Measurements from ENCODE around the gene GPR142. TPM values are rescaled to one million over a fixed set of nuclear protein-coding genes. Genes with fewer than 3 reads are reported as not detected.
A peak's percentile ranks its signal among the peaks of the same experiment; 100 is the strongest.

The GPR142 gene
- total RNA-seq: under 1 TPM in 1 of 2 donors, not detected in 1; 0.15 TPM
- long read RNA-seq: 0 reads

GRCh38 chr17:74367206-74367605 is at the start of gene GPR142:
Gene GPR142, plus strand, starts transcription at chr17:74367506. Its CDS starts 2,035 bp downstream, at chr17:74369541.
- intact Hi-C loops (cut with DNase I): no loop called here
- DNase-seq (no peak), ATAC-seq (no peak)

GRCh38 chr17:74318391-74318790 is 48.9 kb upstream of the GPR142 start:
- DNase-seq: no peak
- intact Hi-C loops (cut with DNase I): no loop called here

GRCh38 chr17:74324521-74324920 is 42.8 kb upstream of the GPR142 start:
- intact Hi-C loops (cut with DNase I): no loop called here
- ATAC-seq (no peak), DNase-seq (no peak)

More at GRCh38 chr17:74318391-74318790, 48.9 kb upstream of the GPR142 start:
- ATAC-seq: no peak

- DNase-seq: no peak
- ATAC-seq: peak; percentile 33 to 70
- intact Hi-C loops (cut with DNase I): no loop called here
Measured at GRCh38 chr17:74325376-74325742, 41.9 kb upstream of the GPR142 start.

- intact Hi-C loops (cut with DNase I): no loop called here
- ATAC-seq (peak; percentile 84 to 94), DNase-seq (peak; percentile 69)
Measured at GRCh38 chr17:74325743-74326379, 41.4 kb upstream of the GPR142 start, which contains the start of gene KIF19. Gene KIF19, plus strand, starts transcription at chr17:74326226. Its CDS starts 124 bp downstream, at chr17:74326350.

GRCh38 chr17:74326506-74326905 is 40.8 kb upstream of the GPR142 start:
- intact Hi-C loops (cut with DNase I): no loop called here
- no peak for DNase-seq
- no peak for ATAC-seq

GRCh38 chr17:74328487-74328886 is 38.8 kb upstream of the GPR142 start:
- intact Hi-C loops (cut with DNase I): no loop called here

GRCh38 chr17:74329378-74329777 is 37.9 kb upstream of the GPR142 start:
- intact Hi-C loops (cut with DNase I): no loop called here
- no peak for DNase-seq
- no peak for ATAC-seq

More at GRCh38 chr17:74328487-74328886, 38.8 kb upstream of the GPR142 start:
- no peak for ATAC-seq
- DNase-seq: no peak

- ATAC-seq (no peak), DNase-seq (no peak)
- intact Hi-C loops (cut with DNase I): no loop called here
Measured at GRCh38 chr17:74330446-74330845, 36.9 kb upstream of the GPR142 start.

- ATAC-seq (no peak), DNase-seq (no peak)
- intact Hi-C loops (cut with DNase I): no loop called here
Measured at GRCh38 chr17:74332017-74332650, 35.2 kb upstream of the GPR142 start.

GRCh38 chr17:74332763-74333283 is 34.5 kb upstream of the GPR142 start:
- intact Hi-C loops (cut with DNase I): no loop called here

GRCh38 chr17:74334393-74335039 is 32.8 kb upstream of the GPR142 start:
- DNase-seq: no peak
- no peak for ATAC-seq
- intact Hi-C loops (cut with DNase I): no loop called here

More at GRCh38 chr17:74332763-74333283, 34.5 kb upstream of the GPR142 start:
- no peak for DNase-seq
- ATAC-seq: no peak

GRCh38 chr17:74335529-74336062 is 31.7 kb upstream of the GPR142 start:
- intact Hi-C loops (cut with DNase I): no loop called here
- ATAC-seq (no peak), DNase-seq (no peak)

GRCh38 chr17:74336307-74336706 is 31.0 kb upstream of the GPR142 start:
- DNase-seq: no peak
- intact Hi-C loops (cut with DNase I): no loop called here

GRCh38 chr17:74337834-74338500 is 29.3 kb upstream of the GPR142 start:
- intact Hi-C loops (cut with DNase I): no loop called here
- ATAC-seq: peak in 1 of 2 donors; percentile 46
- DNase-seq: no peak

More at GRCh38 chr17:74336307-74336706, 31.0 kb upstream of the GPR142 start:
- no peak for ATAC-seq

GRCh38 chr17:74339537-74340195 is 27.6 kb upstream of the GPR142 start:
- intact Hi-C loops (cut with DNase I): no loop called here
- no peak for ATAC-seq
- no peak for DNase-seq

- no peak for ATAC-seq
- intact Hi-C loops (cut with DNase I): no loop called here
- no peak for DNase-seq
Measured at GRCh38 chr17:74340470-74341023, 26.8 kb upstream of the GPR142 start.

GRCh38 chr17:74342224-74342623 is 25.1 kb upstream of the GPR142 start:
- intact Hi-C loops (cut with DNase I): no loop called here
- ATAC-seq (no peak), DNase-seq (no peak)
